H9 (cell line): ENCODE measurements around the gene KRTAP10-10. TPM values are rescaled to one million over a fixed set of nuclear protein-coding genes. Genes with fewer than 3 reads are reported as not detected.

Source experiments
- DNase-seq: peaks from one replicate; pipeline ENCODE4 v3.0.0-alpha.2; 2017
- H2AFZ ChIP-seq: one replicate; pipeline ENCODE4 v1.6.1; 2013; ENCODE audit warnings: mild to moderate bottlenecking, low read length, control low read depth, moderate library complexity
- H2AK5ac ChIP-seq: 2 replicates; pipeline ENCODE4 v1.6.1; 2013; ENCODE audit warnings: low read length, control low read depth, mixed read lengths; ENCODE audit not compliant: insufficient read length
- H2BK120ac ChIP-seq: one replicate; pipeline ENCODE4 v1.6.1; 2013; ENCODE audit warnings: low read depth, mild to moderate bottlenecking, low read length, control low read depth, inconsistent platforms; ENCODE audit not compliant: poor library complexity, severe bottlenecking
- H2BK12ac ChIP-seq: 2 replicates; pipeline ENCODE4 v1.6.1; 2013; ENCODE audit warnings: low read length, control low read depth, mixed read lengths, low read depth; ENCODE audit not compliant: insufficient read length
- H2BK15ac ChIP-seq: 2 replicates; pipeline ENCODE4 v1.6.1; 2013; ENCODE audit warnings: low read depth, low read length, control low read depth
- H2BK20ac ChIP-seq: one replicate; pipeline ENCODE4 v1.6.1; 2013; ENCODE audit warnings: low read depth, mild to moderate bottlenecking, low read length, control low read depth, inconsistent platforms; ENCODE audit not compliant: poor library complexity, severe bottlenecking
- H2BK5ac ChIP-seq: 2 replicates; pipeline ENCODE4 v1.6.1; 2013; ENCODE audit warnings: low read length, control low read depth, mixed read lengths; ENCODE audit not compliant: insufficient read length
- H3K14ac ChIP-seq: 2 replicates; pipeline ENCODE4 v1.6.1; 2013; ENCODE audit warnings: low read length, control low read depth; ENCODE audit not compliant: insufficient read depth
- H3K18ac ChIP-seq: 2 replicates; pipeline ENCODE4 v1.6.1; 2013; ENCODE audit warnings: low read depth, mild to moderate bottlenecking, mixed read lengths, low read length, control low read depth; ENCODE audit not compliant: insufficient read length
- H3K23ac ChIP-seq: 2 replicates; pipeline ENCODE4 v1.6.1; 2013; ENCODE audit warnings: low read length, control low read depth, mixed read lengths, low read depth; ENCODE audit not compliant: insufficient read length
- H3K23me2 ChIP-seq: 2 replicates; pipeline ENCODE4 v1.6.1; 2013; ENCODE audit warnings: low read depth, mild to moderate bottlenecking, mixed read lengths, low read length, control low read depth; ENCODE audit not compliant: insufficient read length, poor library complexity, severe bottlenecking
- H3K27ac ChIP-seq: 2 replicates; pipeline ENCODE4 v1.5.1; 2013; ENCODE audit warnings: low read length, control low read depth, mixed read lengths, low read depth; ENCODE audit not compliant: insufficient read length
- H3K27me3 ChIP-seq: 2 replicates; pipeline ENCODE4 v1.6.1; 2013; ENCODE audit warnings: low read length, control low read depth, inconsistent platforms; ENCODE audit not compliant: insufficient read depth
- H3K4ac ChIP-seq: 2 replicates; pipeline ENCODE4 v1.6.1; 2013; ENCODE audit warnings: low read depth, mild to moderate bottlenecking, control low read depth, inconsistent platforms, low read length, moderate library complexity
- H3K4me1 ChIP-seq: 2 replicates; pipeline ENCODE4 v1.6.1; 2013; ENCODE audit warnings: low read length, control low read depth, inconsistent platforms; ENCODE audit not compliant: insufficient read depth
- H3K4me2 ChIP-seq: 2 replicates; pipeline ENCODE4 v1.6.1; 2013; ENCODE audit warnings: low read length, control low read depth, mixed read lengths; ENCODE audit not compliant: insufficient read length, insufficient read depth
- H3K56ac ChIP-seq: 2 replicates; pipeline ENCODE4 v1.6.1; 2013; ENCODE audit warnings: low read depth, mild to moderate bottlenecking, mixed read lengths, low read length, control low read depth; ENCODE audit not compliant: insufficient read length
- H3K79me1 ChIP-seq: 2 replicates; pipeline ENCODE4 v1.6.1; 2013; ENCODE audit warnings: low read depth, mild to moderate bottlenecking, moderate library complexity, low read length, control low read depth, inconsistent platforms; ENCODE audit not compliant: insufficient read depth, poor library complexity, severe bottlenecking
- H3K79me2 ChIP-seq: 2 replicates; pipeline ENCODE4 v1.6.1; 2013; ENCODE audit warnings: low read length, control low read depth, inconsistent platforms; ENCODE audit not compliant: insufficient read depth
- H3K9ac ChIP-seq: 2 replicates; pipeline ENCODE4 v1.6.1; 2013; ENCODE audit warnings: low read length, control low read depth, mixed read lengths; ENCODE audit not compliant: insufficient read length; ENCODE audit errors: extremely low read depth
- H3K9me3 ChIP-seq: one replicate; pipeline ENCODE4 v1.6.1; 2013; ENCODE audit warnings: low read depth, low read length, inconsistent platforms; ENCODE audit not compliant: control insufficient read depth
- H3T11ph ChIP-seq: one replicate; pipeline ENCODE4 v1.6.1; 2013; ENCODE audit warnings: mild to moderate bottlenecking, low read length, control low read depth, inconsistent platforms
- H4K20me1 ChIP-seq: one replicate; pipeline ENCODE4 v1.6.1; 2013; ENCODE audit not compliant: control insufficient read depth, insufficient read length, insufficient read depth
- H4K5ac ChIP-seq: 2 replicates; pipeline ENCODE4 v1.6.1; 2013; ENCODE audit warnings: low read depth, mild to moderate bottlenecking, mixed read lengths, low read length, control low read depth; ENCODE audit not compliant: insufficient read length
- H4K8ac ChIP-seq: replicated peaks from 2 replicates; pipeline ENCODE4 v1.6.1; 2013; ENCODE audit warnings: low read length, control low read depth, mixed read lengths, low read depth; ENCODE audit not compliant: insufficient read length
- H4K91ac ChIP-seq: 2 replicates; pipeline ENCODE4 v1.6.1; 2013; ENCODE audit warnings: low read depth, mild to moderate bottlenecking, moderate library complexity, mixed read lengths, low read length, control low read depth; ENCODE audit not compliant: insufficient read length
- H3K27ac Mint-ChIP-seq, 3 experiments: 2 replicates in 2 of 3; 3 replicates in 1 of 3; pipeline ENCODE4 v1.8.0; 2020 to 2021; ENCODE audit warnings: mixed read lengths in 3 of 3, mild to moderate bottlenecking in 1 of 3, moderate library complexity in 1 of 3
- H3K27me3 Mint-ChIP-seq: 2 replicates; pipeline ENCODE4 v1.8.0; 2021; ENCODE audit warnings: low read depth, mild to moderate bottlenecking, moderate library complexity, mixed read lengths
- H3K36me3 Mint-ChIP-seq, 3 experiments: 2 replicates in 2 of 3; 3 replicates in 1 of 3; pipeline ENCODE4 v1.8.0; 2020 to 2021; ENCODE audit warnings: low read depth in 3 of 3, mixed read lengths in 3 of 3; ENCODE audit not compliant: insufficient read depth in 1 of 3
- H3K4me1 Mint-ChIP-seq, 2 experiments: 2 replicates each; pipeline ENCODE4 v1.8.0; 2020; ENCODE audit warnings: mixed read lengths in 2 of 2
- H3K4me3 Mint-ChIP-seq, 2 experiments: 2 replicates in 1 of 2; 3 replicates in 1 of 2; pipeline ENCODE4 v1.8.0; 2020 to 2021; ENCODE audit warnings: mild to moderate bottlenecking in 2 of 2, mixed read lengths in 2 of 2, moderate library complexity in 1 of 2
- H3K9me3 Mint-ChIP-seq, 2 experiments: 2 replicates in 1 of 2; 3 replicates in 1 of 2; pipeline ENCODE4 v1.8.0; 2020; ENCODE audit warnings: mild to moderate bottlenecking in 2 of 2, mixed read lengths in 2 of 2, moderate library complexity in 1 of 2
- WGBS: extraction: QIAGEN DNeasy Blood & Tissue Kit; methylation state at CpG from one replicate; pipeline ENCODE4 v1.1.7; 2013; ENCODE audit warnings: missing lambda C conversion rate, low lambda C conversion rate, mixed read lengths; ENCODE audit not compliant: insufficient read length; ENCODE audit errors: extremely low coverage; 5-methylcytosine and 5-hydroxymethylcytosine counted together
- total RNA-seq: library from RNA; stranded (reverse); gene quantifications from 2 replicates; pipeline ENCODE4 v1.2.1, GENCODE V29; 2021
- TF ChIP-seq, protein P1 (sequence below): fragments of 200-600 bp; sonication (generic); conservative IDR thresholded peaks from 3 replicates; pipeline ENCODE4 v1.8.0; 2021; ENCODE audit warnings: antibody characterized with exemption, mild to moderate bottlenecking

KRTAP10-10 gene
- total RNA-seq, 1 experiment from 2014 or later, result not detected

DNA sequence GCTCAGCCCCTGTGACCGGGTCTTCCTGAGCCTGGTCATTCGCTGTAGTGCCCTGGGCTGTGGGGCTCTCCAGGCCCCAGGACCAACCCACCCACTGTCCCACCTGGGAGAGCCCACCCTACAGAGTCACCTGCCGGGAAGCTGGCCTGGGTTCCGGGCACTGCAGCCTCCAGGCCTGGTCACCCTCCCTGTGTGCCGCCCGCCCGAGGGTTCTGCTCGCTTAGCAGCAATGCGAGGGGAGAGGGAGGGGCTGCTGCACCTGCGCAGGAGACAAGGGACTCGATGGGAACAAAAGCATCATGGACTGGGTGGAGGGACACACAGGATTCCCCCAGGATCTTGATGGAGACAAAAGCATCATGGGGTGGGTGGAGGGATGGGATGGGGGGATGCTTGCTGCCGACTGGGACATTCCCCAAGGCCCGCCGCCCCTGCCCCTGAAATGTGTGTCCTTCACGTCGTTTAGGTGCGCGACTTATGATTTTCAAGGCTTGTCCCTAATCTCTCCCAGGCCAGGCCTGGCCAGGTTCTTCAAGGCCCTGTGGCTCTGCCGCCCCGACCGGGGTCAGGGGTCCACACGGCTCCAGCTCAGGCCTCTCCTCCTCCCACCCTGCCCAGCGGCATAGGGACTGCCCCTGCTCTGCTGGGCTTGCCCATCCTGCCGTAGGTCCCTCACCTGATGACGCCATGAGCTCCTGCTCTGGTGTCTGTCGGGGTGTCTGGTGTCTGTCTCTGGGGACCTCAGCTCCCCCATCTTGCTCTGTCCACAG is 23.6 kb upstream of the KRTAP10-10 start:
- H2BK5ac ChIP-seq, result no peak overlapping the region
- H3K23ac ChIP-seq, result no peak overlapping the region
- H2BK12ac ChIP-seq, result no peak overlapping the region
- H3K4me2 ChIP-seq, result no peak overlapping the region
- Mint-ChIP-seq H3K4me1 (peaks cover 24 to 27% of the 10 kb centered on the region in 2 experiments), H3K27me3 (peaks cover 7% of the 10 kb centered on the region; the same call in 1 of the 2 replicates), H3K36me3 (peaks cover 8 to 26% (median 21%) of the 10 kb centered on the region in 3 experiments), H3K27ac (no peak overlapping the region), H3K9me3 (peaks cover 33 to 38% of the 10 kb centered on the region in 2 experiments), H3K4me3 (no peak overlapping the region)
- H2BK20ac ChIP-seq, result no peak overlapping the region
- no peaks in the 10 kb centered on the region for H3K4me1 ChIP-seq
- H3K23me2 ChIP-seq, result no peaks in the 10 kb centered on the region
- H4K5ac ChIP-seq, result no peak overlapping the region
- no peak overlapping the region for H4K91ac ChIP-seq
- H3K27ac ChIP-seq, result no peak overlapping the region
- no peak overlapping the region for H2AK5ac ChIP-seq
- H3K79me1 ChIP-seq, result no peaks in the 10 kb centered on the region
- H2AFZ ChIP-seq, result no peak overlapping the region
- no CpG with 5 or more reads among the region's 26 CpGs for WGBS
- H3K9ac ChIP-seq, result no peak overlapping the region
- no peak overlapping the region for H4K8ac ChIP-seq
- H3K56ac ChIP-seq, result no peak overlapping the region
- H4K20me1 ChIP-seq, result no peaks in the 10 kb centered on the region
- H3K14ac ChIP-seq, result no peak overlapping the region
- no peak for DNase-seq
- no peak overlapping the region for H3K4ac ChIP-seq
- no peak overlapping the region for H2BK15ac ChIP-seq
- no peaks in the 10 kb centered on the region for H3K79me2 ChIP-seq
- TF ChIP-seq, protein P1, sequence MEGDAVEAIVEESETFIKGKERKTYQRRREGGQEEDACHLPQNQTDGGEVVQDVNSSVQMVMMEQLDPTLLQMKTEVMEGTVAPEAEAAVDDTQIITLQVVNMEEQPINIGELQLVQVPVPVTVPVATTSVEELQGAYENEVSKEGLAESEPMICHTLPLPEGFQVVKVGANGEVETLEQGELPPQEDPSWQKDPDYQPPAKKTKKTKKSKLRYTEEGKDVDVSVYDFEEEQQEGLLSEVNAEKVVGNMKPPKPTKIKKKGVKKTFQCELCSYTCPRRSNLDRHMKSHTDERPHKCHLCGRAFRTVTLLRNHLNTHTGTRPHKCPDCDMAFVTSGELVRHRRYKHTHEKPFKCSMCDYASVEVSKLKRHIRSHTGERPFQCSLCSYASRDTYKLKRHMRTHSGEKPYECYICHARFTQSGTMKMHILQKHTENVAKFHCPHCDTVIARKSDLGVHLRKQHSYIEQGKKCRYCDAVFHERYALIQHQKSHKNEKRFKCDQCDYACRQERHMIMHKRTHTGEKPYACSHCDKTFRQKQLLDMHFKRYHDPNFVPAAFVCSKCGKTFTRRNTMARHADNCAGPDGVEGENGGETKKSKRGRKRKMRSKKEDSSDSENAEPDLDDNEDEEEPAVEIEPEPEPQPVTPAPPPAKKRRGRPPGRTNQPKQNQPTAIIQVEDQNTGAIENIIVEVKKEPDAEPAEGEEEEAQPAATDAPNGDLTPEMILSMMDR, result no peak
- peaks cover 9% of the 10 kb centered on the region for H3K9me3 ChIP-seq
- no peaks in the 10 kb centered on the region for H3K27me3 ChIP-seq
- H2BK120ac ChIP-seq, result no peak overlapping the region
- no peak overlapping the region for H3T11ph ChIP-seq
- no peak overlapping the region for H3K18ac ChIP-seq
